Smooth muscle cell (in vitro differentiated cells): ENCODE data around the gene CCDC7. TPM values are rescaled to one million over a fixed set of nuclear protein-coding genes. Genes with fewer than 3 reads are reported as not detected.

Source experiments
- DNase-seq: peaks from one replicate; lab custom pipeline; 2025; ENCODE audit not compliant: unreplicated experiment; lab: John Stamatoyannopoulos, UW
- H2AFZ ChIP-seq: fragments of 200-600 bp; sonication (generic); 2 replicates; pipeline ENCODE4 v1.6.0; 2016; ENCODE audit warnings: antibody characterized with exemption, low read depth, mild to moderate bottlenecking
- H3F3A ChIP-seq: fragments of 200-600 bp; sonication (generic); 2 replicates; pipeline ENCODE4 v1.6.0; 2017; ENCODE audit warnings: antibody characterized with exemption, low read depth
- H3K27ac ChIP-seq: fragments of 200-600 bp; sonication (generic); 2 replicates; pipeline ENCODE4 v1.5.1; 2016; ENCODE audit warnings: low read depth, mild to moderate bottlenecking
- H3K27me3 ChIP-seq: fragments of 200-600 bp; sonication (generic); 2 replicates; pipeline ENCODE4 v1.6.1; 2016; ENCODE audit warnings: low read depth, mild to moderate bottlenecking
- H3K36me3 ChIP-seq: fragments of 200-600 bp; sonication (generic); 2 replicates; pipeline ENCODE4 v1.5.1; 2016; ENCODE audit warnings: low read depth
- H3K4me1 ChIP-seq: fragments of 200-600 bp; sonication (generic); 2 replicates; pipeline ENCODE4 v1.5.1; 2016; ENCODE audit warnings: low read depth
- H3K4me2 ChIP-seq: fragments of 200-600 bp; sonication (generic); 2 replicates; pipeline ENCODE4 v1.6.0; 2016; ENCODE audit warnings: mild to moderate bottlenecking
- H3K4me3 ChIP-seq: fragments of 200-600 bp; sonication (generic); 2 replicates; pipeline ENCODE4 v1.5.1; 2016; ENCODE audit warnings: mild to moderate bottlenecking
- H3K79me2 ChIP-seq: fragments of 200-600 bp; sonication (generic); 2 replicates; pipeline ENCODE4 v1.6.0; 2016; ENCODE audit warnings: low read depth, mild to moderate bottlenecking
- H3K9ac ChIP-seq: fragments of 200-600 bp; sonication (generic); 2 replicates; pipeline ENCODE4 v1.6.0; 2016; ENCODE audit warnings: low read depth
- H3K9me3 ChIP-seq: fragments of 200-600 bp; sonication (generic); replicated peaks from 2 replicates; pipeline ENCODE4 v1.5.1; 2016; ENCODE audit warnings: low read depth
- H4K20me1 ChIP-seq: fragments of 200-600 bp; sonication (generic); 2 replicates; pipeline ENCODE4 v1.6.0; 2016; ENCODE audit warnings: low read depth
- WGBS: methylation state at CpG from one replicate; pipeline ENCODE4 v1.1.7; 2016; ENCODE audit warnings: low lambda C conversion rate; 5-methylcytosine and 5-hydroxymethylcytosine counted together
- polyA plus RNA-seq: library from polyadenylated mRNA; unstranded; fragments of >200 nt; fragmentation: Nextera tagmentation; extraction: Ambion mirVana; gene quantifications from 2 replicates; pipeline ENCODE4 v1.2.1, GENCODE V29; 2016
- total RNA-seq: library from RNA; depleted of rRNA; stranded (reverse); fragments of >200 nt; gene quantifications from 2 replicates; pipeline ENCODE4 v1.2.3, GENCODE V29; 2014
- TF ChIP-seq, protein P1 (sequence below): fragments of 200-600 bp; sonication (generic); IDR thresholded peaks from 2 replicates; pipeline ENCODE4 v1.5.1; 2017; ENCODE audit warnings: borderline replicate concordance, mild to moderate bottlenecking, antibody characterized with exemption; ENCODE audit not compliant: insufficient read depth, poor library complexity, severe bottlenecking

The CCDC7 gene
- total and polyA plus RNA-seq, 2 experiments from 2014 or later, result 1.5 to 4.2 TPM

DNA sequence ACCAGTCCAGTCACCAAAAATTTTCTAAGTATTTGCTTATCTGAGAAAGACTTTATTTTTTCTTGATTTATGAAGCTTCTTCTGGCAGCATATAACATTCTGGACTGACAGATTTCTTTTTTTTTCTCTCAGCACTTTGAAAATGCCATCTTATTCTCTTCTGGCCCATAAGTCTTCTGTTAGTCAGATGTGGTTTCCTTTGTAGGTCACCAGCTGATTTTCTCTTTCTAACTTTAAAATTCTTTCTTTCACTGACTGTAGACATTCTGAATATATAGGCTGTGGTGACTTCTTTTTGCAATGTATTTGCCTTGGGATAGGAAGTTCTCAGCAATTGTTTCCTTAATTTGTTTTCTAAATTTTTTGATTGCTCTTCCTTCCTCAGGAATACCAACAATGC lies 172.5 kb downstream of the CCDC7 start:
- Histone ChIP-seq H3K4me2 (no peak overlapping the region), H3K9me3 (no peaks in the 10 kb centered on the region), H2AFZ (no peak overlapping the region), H4K20me1 (no peaks in the 10 kb centered on the region), H3K79me2 (no peaks in the 10 kb centered on the region), H3K9ac (no peak overlapping the region), H3K36me3 (no peaks in the 10 kb centered on the region), H3K27ac (no peak overlapping the region), H3K27me3 (no peaks in the 10 kb centered on the region), H3F3A (no peaks in the 10 kb centered on the region), H3K4me3 (no peak overlapping the region), H3K4me1 (no peaks in the 10 kb centered on the region)
- TF ChIP-seq, protein P1, sequence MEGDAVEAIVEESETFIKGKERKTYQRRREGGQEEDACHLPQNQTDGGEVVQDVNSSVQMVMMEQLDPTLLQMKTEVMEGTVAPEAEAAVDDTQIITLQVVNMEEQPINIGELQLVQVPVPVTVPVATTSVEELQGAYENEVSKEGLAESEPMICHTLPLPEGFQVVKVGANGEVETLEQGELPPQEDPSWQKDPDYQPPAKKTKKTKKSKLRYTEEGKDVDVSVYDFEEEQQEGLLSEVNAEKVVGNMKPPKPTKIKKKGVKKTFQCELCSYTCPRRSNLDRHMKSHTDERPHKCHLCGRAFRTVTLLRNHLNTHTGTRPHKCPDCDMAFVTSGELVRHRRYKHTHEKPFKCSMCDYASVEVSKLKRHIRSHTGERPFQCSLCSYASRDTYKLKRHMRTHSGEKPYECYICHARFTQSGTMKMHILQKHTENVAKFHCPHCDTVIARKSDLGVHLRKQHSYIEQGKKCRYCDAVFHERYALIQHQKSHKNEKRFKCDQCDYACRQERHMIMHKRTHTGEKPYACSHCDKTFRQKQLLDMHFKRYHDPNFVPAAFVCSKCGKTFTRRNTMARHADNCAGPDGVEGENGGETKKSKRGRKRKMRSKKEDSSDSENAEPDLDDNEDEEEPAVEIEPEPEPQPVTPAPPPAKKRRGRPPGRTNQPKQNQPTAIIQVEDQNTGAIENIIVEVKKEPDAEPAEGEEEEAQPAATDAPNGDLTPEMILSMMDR, result no peak
- DNase-seq, result no peak

DNA sequence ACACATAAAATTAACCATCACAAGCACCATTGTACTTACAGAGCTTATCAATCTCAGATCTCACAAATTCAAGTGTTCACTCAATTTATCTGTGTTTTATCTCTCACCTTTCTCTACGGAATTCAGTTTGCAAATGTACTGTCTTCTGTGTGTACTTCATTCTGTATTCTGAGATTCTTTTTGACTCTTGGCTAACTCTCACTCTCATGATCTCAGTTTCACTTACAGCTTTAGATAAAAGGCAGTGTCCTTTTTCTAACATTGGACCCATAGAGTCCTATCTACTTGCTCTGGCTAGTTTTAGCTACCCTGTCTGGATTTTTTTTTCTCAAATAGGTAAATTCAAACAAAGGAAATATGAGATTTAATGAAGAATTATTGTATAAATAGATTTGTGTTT lies 176.0 kb downstream of the CCDC7 start:
- Histone ChIP-seq H3K9ac (no peak overlapping the region), H3K4me2 (no peak overlapping the region), H3F3A (no peaks in the 10 kb centered on the region), H3K27ac (no peak overlapping the region), H4K20me1 (no peaks in the 10 kb centered on the region), H3K27me3 (no peaks in the 10 kb centered on the region), H2AFZ (no peak overlapping the region), H3K9me3 (peaks cover 4% of the 10 kb centered on the region), H3K4me1 (no peaks in the 10 kb centered on the region), H3K4me3 (no peak overlapping the region), H3K79me2 (no peaks in the 10 kb centered on the region), H3K36me3 (no peaks in the 10 kb centered on the region)
- WGBS, result 79% methylated on average over 1 of the region's 1 CpG
- TF ChIP-seq, protein P1, result no peak
- DNase-seq, result no peak

DNA sequence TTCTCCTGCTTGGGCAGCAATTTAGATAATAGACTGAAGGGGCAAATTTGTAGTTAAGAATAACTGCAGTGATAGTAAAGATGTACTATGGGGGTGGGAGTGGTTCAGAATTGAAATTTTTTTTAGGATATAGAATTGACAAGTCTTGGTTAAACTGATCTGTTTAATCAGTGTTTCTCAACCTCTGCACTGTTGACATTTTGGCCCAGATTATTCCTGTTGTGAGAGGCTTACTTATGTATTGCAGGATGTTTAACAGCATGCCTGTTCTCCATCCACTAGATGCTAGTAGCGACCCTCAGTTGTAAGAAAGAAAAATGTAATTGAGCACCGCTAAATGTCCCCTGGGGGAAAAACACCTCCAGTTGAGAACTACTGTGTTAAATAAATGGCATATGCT lies 176.5 kb downstream of the CCDC7 start:
- H3K36me3 ChIP-seq, result no peaks in the 10 kb centered on the region
- WGBS, result 83% methylated on average over 2 of the region's 2 CpGs
- TF ChIP-seq, protein P1, result no peak
- no peak overlapping the region for H3K4me2 ChIP-seq
- no peak overlapping the region for H2AFZ ChIP-seq
- H3K27ac ChIP-seq, result no peak overlapping the region
- no peaks in the 10 kb centered on the region for H3K79me2 ChIP-seq
- H3K9ac ChIP-seq, result no peak overlapping the region
- H4K20me1 ChIP-seq, result no peaks in the 10 kb centered on the region
- no peak for DNase-seq
- H3K9me3 ChIP-seq, result peaks cover 4% of the 10 kb centered on the region
- no peaks in the 10 kb centered on the region for H3K27me3 ChIP-seq
- no peaks in the 10 kb centered on the region for H3K4me1 ChIP-seq
- no peak overlapping the region for H3K4me3 ChIP-seq
- H3F3A ChIP-seq, result no peaks in the 10 kb centered on the region

DNA sequence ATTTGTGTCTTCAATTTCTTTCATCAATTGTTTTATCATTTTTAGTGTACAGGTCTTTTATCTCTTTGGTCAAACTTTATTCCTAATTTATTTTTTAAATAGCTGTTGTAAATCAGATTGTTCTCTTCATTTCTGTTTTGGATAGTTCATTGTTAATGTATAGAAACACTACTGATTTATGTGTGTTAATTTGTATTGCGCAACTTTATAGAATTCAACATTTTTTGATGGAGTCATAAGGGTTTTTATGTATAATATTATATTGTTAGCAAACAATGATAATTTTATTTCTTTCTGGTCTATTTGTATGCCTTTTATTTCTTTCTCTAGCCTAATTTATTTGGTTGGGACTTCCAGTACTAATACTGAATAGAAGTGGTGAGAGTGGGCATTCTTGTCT lies 181.2 kb downstream of the CCDC7 start:
- DNase-seq, result no peak
- Histone ChIP-seq H3K27ac (no peak overlapping the region), H3K79me2 (no peaks in the 10 kb centered on the region), H3F3A (no peaks in the 10 kb centered on the region), H4K20me1 (no peaks in the 10 kb centered on the region), H3K4me3 (no peak overlapping the region), H3K27me3 (no peaks in the 10 kb centered on the region), H3K4me1 (peaks cover 7% of the 10 kb centered on the region), H2AFZ (no peak overlapping the region), H3K36me3 (no peaks in the 10 kb centered on the region), H3K9ac (no peak overlapping the region), H3K9me3 (peaks cover 4% of the 10 kb centered on the region), H3K4me2 (no peak overlapping the region)
- TF ChIP-seq, protein P1, result no peak
- WGBS, result 0% methylated on average over 1 of the region's 1 CpG
